DOHH2 (cell line): ENCODE results near the gene HNRNPLL.

Experiments
- EZH2phosphoT487 ChIP-seq: fragments of 200-600 bp; sonication (generic); IDR thresholded peaks from 2 replicates; pipeline ENCODE4 v1.6.1; 2017; ENCODE audit warnings: borderline replicate concordance, mild to moderate bottlenecking, antibody characterized with exemption, low read length, moderate library complexity, mixed read lengths
- TF ChIP-seq, protein P1 (sequence below): fragments of 200-600 bp; sonication (generic); IDR thresholded peaks from one replicate; pipeline ENCODE4 v1.5.1; 2014; ENCODE audit warnings: antibody characterized with exemption, mild to moderate bottlenecking, low read depth, low read length; ENCODE audit not compliant: poor library complexity, severe bottlenecking

- TF ChIP-seq, protein P1, sequence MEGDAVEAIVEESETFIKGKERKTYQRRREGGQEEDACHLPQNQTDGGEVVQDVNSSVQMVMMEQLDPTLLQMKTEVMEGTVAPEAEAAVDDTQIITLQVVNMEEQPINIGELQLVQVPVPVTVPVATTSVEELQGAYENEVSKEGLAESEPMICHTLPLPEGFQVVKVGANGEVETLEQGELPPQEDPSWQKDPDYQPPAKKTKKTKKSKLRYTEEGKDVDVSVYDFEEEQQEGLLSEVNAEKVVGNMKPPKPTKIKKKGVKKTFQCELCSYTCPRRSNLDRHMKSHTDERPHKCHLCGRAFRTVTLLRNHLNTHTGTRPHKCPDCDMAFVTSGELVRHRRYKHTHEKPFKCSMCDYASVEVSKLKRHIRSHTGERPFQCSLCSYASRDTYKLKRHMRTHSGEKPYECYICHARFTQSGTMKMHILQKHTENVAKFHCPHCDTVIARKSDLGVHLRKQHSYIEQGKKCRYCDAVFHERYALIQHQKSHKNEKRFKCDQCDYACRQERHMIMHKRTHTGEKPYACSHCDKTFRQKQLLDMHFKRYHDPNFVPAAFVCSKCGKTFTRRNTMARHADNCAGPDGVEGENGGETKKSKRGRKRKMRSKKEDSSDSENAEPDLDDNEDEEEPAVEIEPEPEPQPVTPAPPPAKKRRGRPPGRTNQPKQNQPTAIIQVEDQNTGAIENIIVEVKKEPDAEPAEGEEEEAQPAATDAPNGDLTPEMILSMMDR = no peak
- TF ChIP-seq EZH2phosphoT487 = no peak
Observed at GRCh38 chr2:38565333-38565732, 37.4 kb downstream of the HNRNPLL start.
